Activated CD4-positive, alpha-beta T cell treated with anti-CD3 and anti-CD28 coated beads, Interleukin-2, Interleukin-4, amounts not matched to agents 100 ng/mL and 50 ng/mL, durations not matched to agents 16 hours and 8 hours (primary cell): ENCODE results near the gene HMGCL.
"Not testable (repeated sequence)": the region's sequence is repeated elsewhere in the genome, so short reads cannot be mapped to it uniquely, and the experiment has no call there.

Experiments
- DNase-seq: peaks from one replicate; pipeline ENCODE4 v3.0.0-alpha.2; 2020; ENCODE audit warnings: low spot score

Gene HMGCL

DNA sequence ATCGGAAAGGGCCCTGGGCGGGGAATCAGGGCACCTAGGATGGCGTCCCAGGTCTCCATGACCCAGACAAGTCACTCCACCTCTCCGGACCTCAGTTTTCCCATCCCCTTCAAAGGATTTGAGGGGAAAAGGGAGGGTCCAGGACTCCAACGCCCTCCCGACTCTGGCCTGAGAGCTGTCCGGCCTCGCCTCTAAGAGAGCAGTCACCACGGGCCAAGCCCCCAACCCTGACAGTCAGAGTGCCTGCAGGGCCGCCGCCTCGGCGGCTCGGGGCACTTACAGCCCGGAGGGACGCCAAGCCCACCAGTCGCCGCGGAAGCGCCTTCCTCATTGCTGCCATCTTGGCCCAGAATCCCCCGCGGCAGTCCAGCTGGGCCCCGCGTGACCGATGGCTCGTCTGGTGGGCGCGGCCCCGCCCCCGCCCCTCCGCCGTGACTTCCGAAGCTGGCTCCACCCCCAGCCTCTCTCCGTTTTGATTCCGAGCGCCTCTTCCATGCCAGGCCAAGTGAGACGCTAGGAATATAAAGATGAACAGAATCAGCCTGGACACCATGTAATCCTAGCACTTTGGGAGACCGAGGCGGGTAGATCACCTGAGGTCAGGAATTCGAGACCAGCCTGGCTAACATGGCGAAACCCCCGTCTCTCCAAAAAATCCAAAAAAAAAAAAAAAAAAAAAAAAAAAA is at the start of gene HMGCL:
Gene HMGCL, minus strand, starts transcription at position 354 of the 686 bp plus-strand sequence. Its CDS starts 14 bp downstream, at position 340.
- peak; percentile 86 for DNase-seq

DNA sequence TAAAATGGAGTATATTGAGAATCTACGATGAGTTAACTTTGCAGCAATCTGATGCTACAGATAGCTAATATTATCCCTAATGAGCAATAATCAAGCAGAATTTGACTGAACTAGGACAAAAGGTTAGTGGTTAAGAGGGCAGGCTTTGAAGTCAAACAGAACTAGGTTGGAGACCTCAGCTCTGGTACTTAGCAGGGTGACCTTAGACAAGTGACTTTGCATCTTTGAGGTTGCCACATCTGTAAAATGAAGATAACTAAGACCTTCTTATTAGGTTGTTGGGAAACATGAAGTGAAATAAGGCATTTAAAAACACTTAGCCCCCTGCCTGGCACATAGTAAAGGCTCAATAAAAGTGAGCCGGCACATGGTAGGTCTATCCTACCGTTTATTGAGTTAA is 47.2 kb upstream of the HMGCL start:
- DNase-seq = no peak

DNA sequence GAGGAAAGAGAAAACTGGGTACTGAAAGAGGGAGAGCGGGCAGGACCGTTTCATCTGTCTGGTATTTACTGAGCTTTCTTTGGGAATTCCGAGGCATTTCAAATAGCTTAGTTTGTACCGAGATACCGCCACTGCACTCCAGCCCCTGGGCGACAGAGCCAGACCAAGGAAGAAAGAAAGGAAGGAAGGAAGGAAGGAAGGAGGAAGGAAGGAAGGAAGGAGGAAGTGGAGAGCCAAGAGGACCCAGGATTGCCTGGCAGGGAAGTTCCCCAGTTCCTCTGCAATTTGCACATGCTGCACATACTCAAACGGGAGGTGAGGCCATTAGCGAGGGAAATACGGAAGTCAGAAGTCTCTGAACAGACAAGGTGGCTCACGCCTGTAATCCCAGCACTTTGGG is 43.8 kb upstream of the HMGCL start:
- DNase-seq = no peak

DNA sequence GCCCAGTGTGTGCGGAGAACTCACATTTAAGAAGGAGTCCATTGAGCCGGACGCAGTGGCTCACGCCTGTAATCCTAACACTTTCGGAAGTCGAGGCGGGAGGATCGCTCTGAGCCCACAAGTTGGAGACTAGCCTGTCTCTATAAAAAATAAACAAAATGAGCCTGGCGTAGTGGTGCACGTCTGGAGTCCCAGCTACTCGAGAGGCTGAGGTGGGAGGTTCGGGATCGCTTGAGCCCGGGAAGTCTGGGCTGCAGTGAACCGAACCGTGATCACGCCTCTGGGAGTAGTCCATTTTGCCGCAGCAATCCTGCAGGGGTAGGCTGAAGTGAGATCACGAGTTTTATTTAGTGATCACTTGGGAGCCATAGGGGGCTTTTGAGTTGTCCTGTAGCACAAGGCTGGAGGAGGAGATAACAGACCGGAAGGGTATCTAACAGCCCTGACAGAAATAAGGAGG is 43.4 kb upstream of the HMGCL start:
- DNase-seq = no peak

DNA sequence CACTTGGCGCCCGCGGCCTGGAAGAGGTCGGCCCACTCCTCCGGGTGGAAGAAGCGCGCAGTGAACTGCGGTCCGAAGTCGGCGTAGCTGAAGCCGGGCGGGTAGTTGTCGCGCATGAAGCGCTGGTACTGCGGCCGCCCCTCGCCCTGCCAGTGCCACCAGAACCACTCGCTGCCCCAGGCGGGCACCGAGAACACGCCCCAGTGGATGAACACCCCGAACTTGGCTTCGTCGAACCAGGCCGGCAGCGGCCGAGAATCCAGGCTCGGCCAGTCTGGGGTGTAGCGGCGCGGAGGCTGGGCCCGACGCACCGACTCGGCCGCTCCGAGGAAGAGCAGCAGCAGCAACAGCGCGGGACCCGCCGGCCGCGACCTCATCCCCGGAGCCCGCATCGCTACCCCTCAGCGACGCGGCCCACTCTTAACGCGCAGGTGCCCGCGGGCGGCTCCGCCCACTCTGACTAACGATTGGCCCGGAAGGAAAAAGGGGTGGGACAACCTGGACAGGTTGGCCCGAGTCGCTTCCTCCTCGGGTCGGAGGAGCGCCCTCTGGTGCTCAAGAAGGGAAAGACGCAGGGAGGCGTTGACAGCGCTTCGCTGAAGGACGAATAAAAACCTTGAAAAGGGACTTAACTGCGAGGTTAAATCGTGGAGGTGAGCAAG is 42.8 kb upstream of the HMGCL start, which contains the start of gene FUCA1:
Gene FUCA1, minus strand, starts transcription at position 396 of the 662 bp plus-strand sequence. Its CDS starts 4 bp downstream, at position 392.
- peak; percentile 94 for DNase-seq

DNA sequence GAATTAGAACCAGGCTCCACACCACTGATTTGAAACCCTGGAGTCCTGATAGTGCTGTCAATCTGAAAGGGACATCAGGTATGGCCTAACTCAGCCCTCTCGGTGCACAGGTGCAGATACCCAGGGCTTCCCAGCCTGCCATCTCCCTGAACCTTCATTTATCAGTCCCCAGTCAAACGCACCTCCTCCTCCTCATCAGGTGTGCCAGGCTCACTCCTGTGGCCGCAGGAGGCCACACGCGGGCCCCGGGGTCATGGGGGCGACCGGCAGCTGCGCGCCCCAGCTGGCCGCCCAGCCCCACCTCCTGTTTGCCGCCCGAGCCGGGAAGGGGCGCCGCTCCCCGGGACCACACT is 42.3 kb upstream of the HMGCL start:
- no peak for DNase-seq

DNA sequence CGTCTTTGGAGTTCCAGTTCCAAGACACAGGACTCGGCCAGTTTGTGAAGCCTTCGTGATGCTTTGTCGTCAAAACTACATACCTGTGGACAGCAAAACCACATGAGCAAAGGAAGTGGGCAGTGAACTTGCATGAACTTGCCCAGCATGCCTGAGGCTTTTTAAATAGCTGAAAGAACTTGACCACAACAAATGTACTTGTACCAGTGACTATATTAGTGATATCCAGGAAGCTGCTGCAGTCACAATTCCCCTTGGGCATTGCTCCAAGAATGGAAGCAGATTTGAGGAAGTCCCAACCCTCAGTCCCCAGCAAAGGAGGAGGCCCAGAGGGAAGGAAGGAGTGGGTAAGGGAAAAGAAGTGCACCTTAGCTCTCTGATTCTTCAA is 40.3 kb upstream of the HMGCL start:
- DNase-seq = no peak

DNA sequence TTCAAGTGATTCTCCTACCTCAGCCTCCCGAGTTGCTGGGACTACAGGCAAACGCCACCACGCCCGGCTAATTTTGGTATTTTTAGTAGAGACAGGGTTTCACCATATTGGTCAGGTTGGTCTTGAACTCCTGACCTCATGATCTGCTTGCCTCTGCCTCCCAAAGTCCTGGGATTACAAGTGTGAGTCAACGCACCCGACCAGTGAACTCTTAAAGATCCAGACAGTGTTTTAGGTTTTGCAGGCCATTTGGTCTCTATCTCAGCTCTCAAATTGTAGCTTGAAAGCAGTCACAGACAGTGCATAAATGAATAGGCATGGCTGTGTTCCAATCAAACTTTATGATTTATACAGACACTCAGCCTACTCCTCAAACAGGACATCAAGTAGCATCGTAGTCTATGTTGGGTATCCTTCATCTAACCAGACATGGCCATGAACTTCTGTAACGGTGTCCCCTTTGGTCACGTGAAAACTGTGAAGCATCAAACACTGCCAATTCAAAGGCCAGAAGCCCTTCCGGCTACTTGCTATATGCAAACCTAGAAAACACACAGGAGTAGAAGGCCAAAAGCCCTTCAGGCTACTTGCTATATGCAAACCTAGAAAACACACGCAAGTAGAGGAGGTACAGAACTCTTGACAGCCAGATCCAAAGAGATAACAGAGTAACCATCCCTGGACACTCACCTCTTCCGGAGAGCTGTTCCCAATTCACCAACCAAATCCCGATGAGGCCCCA is 39.7 kb upstream of the HMGCL start:
- no peak for DNase-seq

DNA sequence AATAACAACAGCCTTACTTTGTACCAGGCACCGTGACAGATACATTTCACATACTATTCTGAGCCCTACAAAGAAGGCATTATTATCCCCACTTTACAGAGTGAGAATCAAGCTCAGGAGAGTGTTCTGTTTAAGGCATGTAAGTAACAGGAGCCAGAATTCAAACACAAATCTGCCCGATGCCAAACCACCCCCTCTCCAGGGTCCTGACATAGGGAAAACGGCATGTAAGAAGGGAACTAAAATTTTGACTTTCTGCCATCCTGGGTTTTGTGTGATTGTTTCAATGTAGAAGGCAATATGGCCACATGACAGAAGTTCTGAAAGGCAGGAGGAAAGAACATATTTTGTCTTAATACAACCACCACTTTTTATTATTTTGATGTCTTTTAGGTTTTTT is 37.4 kb upstream of the HMGCL start:
- DNase-seq = no peak

DNA sequence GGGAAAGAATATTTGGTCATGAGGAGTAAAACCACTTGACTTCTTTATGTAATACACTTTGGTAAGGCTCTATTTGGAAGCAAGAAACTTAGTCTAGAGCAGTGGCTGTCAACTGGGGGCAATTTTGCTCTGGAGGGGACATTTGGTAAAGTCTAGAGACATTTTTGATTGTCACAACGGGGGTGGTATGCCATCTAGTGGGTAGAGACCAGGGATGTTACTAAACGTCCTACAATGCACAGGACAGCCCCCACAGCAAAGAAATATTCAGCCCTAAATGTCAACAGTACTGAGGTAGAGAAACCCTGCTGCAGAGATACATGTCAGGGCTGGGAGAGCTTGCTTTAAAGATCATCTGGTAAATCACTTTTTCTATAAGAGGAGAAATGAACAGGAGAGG is 29.3 kb upstream of the HMGCL start:
- no peak for DNase-seq

DNA sequence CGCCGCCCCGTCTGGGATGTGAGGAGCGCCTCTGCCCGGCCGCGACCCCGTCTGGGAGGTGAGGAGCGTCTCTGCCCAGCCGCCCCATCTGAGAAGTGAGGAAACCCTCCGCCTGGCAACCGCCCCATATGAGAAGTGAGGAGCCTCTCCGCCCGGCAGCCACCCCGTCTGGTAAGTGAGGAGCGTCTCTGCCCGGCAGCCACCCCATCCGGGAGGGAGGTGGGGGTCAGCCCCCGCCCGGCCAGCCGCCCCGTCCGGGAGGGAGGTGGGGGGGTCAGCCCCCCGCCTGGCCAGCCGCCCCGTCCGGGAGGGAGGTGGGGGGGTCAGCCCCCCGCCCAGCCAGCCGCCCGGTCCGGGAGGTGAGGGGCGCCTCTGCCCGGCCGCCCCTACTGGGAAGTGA is 27.9 kb upstream of the HMGCL start:
- DNase-seq = not testable (repeated sequence)

DNA sequence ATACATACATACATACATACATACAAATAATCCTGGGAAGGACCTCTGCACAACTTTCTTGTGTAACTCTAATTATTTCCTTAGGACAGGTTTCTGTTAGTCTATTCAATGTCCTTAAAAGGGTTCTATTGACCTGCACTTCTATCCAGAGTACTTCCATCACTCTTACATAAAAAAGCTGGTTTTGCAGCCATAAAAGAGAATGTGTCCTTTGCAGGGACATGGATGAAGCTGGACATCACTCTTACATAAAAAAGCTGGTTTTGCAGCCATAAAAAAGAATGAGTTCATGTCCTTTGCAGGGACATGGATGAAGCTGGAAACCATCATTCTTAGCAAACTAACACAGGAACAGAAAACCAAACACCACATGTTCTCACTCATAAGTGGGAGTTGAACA is 26.2 kb upstream of the HMGCL start:
- DNase-seq = not testable (repeated sequence)

DNA sequence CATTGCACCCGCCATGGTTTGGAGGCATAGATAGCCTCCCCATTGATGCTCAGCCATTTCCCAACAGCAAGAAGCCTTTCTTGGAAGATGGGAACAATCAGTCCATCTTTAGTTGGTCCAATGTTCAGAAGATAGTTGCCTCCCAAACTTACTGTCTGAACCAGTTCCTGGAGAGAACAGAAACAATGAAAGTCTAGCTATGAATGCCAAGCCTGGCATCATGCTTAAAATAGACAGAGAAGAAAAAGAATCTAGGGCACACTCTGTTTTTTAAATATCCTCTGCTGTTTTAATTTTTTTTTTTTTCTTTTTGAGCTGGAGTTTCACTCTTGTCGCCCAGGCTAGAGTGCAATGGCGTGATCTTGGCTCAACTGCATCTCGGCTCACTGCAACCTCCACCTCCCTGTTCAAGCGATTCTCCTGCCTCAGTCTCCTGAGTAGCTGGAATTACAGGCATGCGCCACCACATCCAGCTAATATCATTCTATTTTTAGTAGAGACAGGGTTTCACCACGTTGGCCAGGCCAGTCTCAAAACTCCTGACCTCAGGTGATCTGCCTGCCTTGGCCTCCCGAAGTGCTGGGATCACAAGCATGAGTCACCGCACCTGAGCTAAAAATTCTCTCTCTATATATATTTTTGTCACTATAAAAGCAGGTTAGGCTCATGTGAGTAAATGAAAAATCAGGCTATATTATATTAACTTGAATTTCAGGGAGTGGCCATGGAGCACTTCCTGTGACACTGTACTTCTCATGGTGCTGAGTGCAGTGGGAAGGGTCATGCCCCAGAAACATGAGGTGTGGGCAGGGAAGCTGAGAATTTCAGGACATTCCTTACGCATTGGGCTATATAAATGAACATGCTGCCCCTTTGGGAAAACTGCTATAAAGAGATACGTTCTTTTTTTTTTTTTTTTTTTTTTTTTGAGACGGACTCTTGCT is 23.7 kb upstream of the HMGCL start:
- DNase-seq = no peak

DNA sequence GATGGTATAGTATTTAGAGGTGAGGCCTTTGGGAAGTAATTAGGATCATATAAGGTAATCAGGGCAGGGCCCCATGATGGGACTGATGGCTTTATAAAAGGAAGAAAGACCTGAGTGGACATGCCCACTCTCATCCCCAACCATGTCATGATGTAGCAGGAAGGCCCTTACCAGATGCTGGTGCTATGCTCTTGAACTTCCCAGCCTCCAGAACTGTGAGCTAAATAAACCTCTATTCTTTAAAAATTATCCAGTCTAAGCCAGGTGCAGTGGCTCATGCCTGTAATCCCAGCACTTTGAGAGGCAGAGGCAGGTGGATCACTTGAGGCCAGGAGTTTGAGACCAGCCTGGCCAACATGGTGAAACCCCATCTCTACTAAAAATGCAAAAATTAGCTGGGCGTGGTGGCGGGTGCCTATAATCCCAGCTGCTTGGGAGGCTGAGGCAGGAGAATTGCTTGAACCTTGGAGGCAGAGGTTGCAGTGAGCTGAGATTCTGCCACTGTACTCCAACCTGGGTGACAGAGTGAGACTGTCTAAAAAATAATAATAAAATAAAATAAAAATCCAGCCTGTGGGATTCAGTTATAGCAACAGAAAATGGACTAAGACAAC is 22.4 kb upstream of the HMGCL start:
- not testable (repeated sequence) for DNase-seq

DNA sequence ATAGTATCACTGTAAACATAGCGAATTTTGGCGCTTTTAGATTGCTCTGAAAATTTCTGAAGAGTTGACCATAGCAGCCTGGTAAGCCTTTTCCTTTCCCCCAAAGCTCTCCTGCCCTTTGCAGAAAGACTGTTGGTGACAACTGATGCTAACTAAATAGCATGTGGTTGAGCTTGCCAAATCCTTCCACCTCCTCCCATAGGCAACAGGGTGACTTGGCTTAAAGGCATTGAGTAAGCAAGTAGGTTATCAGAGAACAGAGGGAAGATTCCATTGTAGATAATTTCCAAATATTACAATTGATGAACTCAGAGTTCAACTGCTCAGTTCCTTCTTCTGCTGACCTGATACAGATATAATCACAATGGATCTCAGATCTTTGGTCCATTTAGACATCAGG is 19.9 kb upstream of the HMGCL start:
- no peak for DNase-seq

DNA sequence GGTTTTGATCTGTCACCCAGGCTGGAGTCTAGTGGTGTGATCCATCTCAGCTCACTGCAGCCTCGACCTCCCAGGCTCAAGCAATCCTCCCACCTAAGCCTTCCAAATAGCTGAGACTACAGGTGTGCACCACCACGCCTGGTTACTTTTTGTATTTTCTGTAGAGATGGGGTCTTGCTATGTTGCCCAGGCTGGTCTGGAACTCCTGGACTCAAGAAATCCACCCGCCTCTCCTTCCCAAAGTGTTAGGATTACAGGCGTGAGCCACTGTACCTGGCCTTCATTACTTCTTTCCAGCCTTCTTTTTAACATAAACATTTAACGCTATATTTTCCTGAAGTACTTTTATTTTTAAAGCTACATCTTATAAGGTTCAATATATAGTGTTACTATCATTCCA is 18.4 kb upstream of the HMGCL start:
- DNase-seq = no peak

DNA sequence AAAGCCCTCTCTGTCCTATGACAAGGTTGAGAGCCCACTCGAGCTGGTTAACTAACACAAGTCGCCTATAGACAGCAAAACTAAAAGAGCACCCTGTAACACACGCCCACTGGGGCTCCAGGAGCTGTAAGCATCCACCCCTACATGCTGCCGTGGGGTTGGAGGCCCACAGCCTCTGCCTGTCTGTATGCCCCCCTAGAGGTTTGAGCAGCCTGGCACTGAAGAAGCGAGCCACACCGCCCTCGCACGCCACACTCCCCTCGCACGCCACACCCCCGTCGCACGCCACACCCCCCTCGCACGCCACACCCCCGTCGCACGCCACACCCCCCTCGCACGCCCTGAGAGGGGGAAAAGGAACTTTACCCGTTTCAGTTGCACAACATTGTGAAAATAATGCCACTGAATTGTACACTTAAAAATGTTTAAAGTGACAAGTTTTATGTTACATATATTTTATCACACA is 13.2 kb upstream of the HMGCL start:
- DNase-seq = peak; percentile 64

DNA sequence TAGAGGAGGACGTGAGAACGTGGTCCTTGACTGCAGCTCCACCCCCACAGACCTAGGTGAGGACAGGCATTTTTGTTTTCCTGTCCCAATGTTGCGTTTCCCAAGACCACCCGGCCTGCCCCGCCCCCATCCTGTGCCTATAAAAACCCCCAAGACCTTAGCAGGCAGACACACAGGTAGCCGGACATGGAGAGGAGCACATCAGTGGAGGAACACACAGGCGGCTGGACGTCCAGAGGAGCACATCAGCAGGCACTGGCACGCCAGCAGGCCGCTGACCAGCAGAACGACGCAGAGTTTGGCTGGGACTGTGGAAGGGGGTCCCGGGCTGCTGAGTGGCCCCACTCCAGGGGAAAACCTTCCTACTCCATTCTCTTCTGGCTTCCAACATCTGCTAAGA is 12.7 kb upstream of the HMGCL start:
- DNase-seq = no peak

DNA sequence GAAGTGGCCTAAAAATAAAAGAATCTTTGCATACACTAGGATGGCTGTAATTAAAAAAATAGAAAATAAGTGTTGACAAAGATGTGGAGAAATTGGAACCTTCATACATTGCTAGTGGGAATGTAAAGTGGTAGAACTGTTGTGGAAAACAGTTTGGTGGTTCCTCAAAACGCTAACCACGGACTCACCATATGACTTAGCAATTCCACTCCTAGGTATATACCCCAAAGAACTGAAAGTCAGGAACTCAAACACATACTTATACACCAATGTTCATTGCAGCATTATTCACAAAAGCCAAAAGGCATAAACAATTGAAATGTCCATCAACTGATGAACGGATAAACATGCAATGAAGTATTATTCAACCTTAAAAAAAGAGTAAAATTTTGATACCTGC is 10.8 kb upstream of the HMGCL start:
- DNase-seq = no peak

DNA sequence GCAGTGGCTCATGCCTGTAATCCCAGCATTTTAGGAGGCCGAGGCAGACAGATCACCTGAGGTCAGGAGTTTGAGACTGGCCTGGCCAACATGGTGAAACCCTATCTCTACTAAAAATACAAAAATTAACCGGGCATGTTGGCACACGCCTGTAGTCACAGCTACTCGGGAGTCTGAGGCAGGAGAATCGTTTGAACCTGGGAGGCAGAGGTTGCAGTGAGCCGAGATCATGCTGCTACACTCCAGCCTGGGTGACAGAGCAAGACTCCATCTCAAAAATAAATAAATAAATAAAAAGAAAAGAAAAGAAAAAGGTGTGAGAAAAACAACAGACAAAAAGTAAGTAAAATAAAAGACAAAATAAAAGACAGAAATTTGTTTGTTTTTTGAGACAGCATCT is 8.9 kb upstream of the HMGCL start:
- not testable (repeated sequence) for DNase-seq

DNA sequence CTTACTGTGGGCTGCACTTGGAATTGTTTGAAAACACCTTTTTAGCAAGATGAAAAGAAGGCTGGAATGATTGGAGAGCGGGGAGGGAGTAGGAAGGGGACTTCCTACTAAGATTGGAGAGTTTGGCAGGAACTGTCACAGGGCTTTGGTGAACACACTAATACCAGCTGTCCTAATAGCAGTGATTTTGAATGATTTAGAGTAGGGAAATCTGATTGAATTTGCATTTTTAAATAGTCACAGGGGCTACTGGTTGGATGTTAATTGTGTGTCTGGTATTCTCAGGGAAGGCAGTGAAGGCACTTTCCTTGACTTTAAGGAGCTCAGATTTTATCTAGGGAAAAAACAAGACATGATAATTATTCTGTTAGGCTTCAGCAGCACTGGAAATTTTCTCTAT is 2.5 kb upstream of the HMGCL start:
- DNase-seq = no peak
